K562 (cell line): ENCODE measurements around the gene AKT3. TPM values are rescaled to one million over a fixed set of nuclear protein-coding genes. Genes with fewer than 3 reads are reported as not detected.

Source experiments
- ATAC-seq: fragments of 200-7000 bp; cut with Tn5 transposase; 3 replicates; pipeline ENCODE4 v1.9.1; 2020; ENCODE audit warnings: moderate library complexity
- BruUV-seq: library from RNA; stranded (reverse); fragments of 400-500 nt; replicated peaks from 2 replicates; lab custom pipeline; 2021; lab: Mats Ljungman, UMichigan
- CTCF ChIA-PET: fragments of 300-600 bp; formaldehyde crosslinking; extraction: SDS; loops from one replicate; lab custom pipeline; 2021; ENCODE audit warnings: low intra/inter-chr PET ratio; lab: Yijun Ruan, JAX
- POLR2A ChIA-PET: fragments of 300-600, 350-650 bp; sonication (Branson Sonifier 250); formaldehyde crosslinking; extraction: SDS; loops from one replicate; lab custom pipeline; 2021; ENCODE audit warnings: antibody characterized with exemption, inconsistent platforms; lab: Yijun Ruan, JAX
- DNase-seq, 4 experiments: peaks; one replicate each; pipeline versions ENCODE4 v3.0.0 to v3.0.0-alpha.2; 2011 to 2018; ENCODE audit warnings: low spot score in 3 of 4, mixed read lengths in 3 of 4; ENCODE audit errors: extremely low read depth in 1 of 4
- FAIRE-seq: peaks from 2 replicates; lab custom pipeline; 2011; peaks lifted over from hg19 to GRCh38; lab: Jason Lieb, UNC
- H2AFZ ChIP-seq: 2 replicates; pipeline ENCODE4 v1.6.0; 2011; ENCODE audit warnings: low read depth, low read length, control low read depth, inconsistent platforms
- H3K27ac ChIP-seq: fragments of 200-600 bp; 3 replicates; pipeline ENCODE4 v1.8.0; 2011; ENCODE audit warnings: low read depth, mild to moderate bottlenecking, control low read depth, inconsistent platforms, low read length, moderate library complexity, mixed read lengths; ENCODE audit errors: extremely low read depth
- H3K27me3 ChIP-seq, 2 experiments: fragments of 300-600 bp in 1 of 2; 2 replicates in 1 of 2; 3 replicates in 1 of 2; pipeline versions ENCODE4 v1.6.0 to v1.8.0; 2011; ENCODE audit warnings: inconsistent platforms in 2 of 2, low read length in 2 of 2, mild to moderate bottlenecking in 1 of 2, mixed read lengths in 1 of 2, moderate library complexity in 1 of 2; ENCODE audit not compliant: control insufficient read depth in 2 of 2, insufficient read depth in 2 of 2
- H3K36me3 ChIP-seq: fragments of 300-600 bp; 3 replicates; pipeline ENCODE4 v1.8.0; 2011; ENCODE audit warnings: mild to moderate bottlenecking, low read length, inconsistent platforms; ENCODE audit not compliant: control insufficient read depth, insufficient read depth
- H3K4me1 ChIP-seq, 2 experiments: fragments of 200-600 bp in 1 of 2; replicated peaks in 1 of 2; 2 replicates in 1 of 2; 3 replicates in 1 of 2; pipeline versions ENCODE4 v1.5.1 to v1.8.0; 2011; ENCODE audit warnings: inconsistent platforms in 2 of 2, low read length in 2 of 2, mild to moderate bottlenecking in 1 of 2, mixed read lengths in 1 of 2, moderate library complexity in 1 of 2; ENCODE audit not compliant: control insufficient read depth in 2 of 2, insufficient read depth in 2 of 2
- H3K4me2 ChIP-seq: 2 replicates; pipeline ENCODE4 v1.6.1; 2011; ENCODE audit warnings: low read length, control low read depth, inconsistent platforms, mixed read lengths; ENCODE audit not compliant: insufficient read depth
- H3K4me3 ChIP-seq: fragments of 200-600 bp; sonication (generic), shearing (Covaris generic); 2 replicates; pipeline ENCODE4 v1.5.1; 2016; ENCODE audit warnings: control low read depth, inconsistent platforms
- H3K79me2 ChIP-seq: fragments of 200-600 bp; 3 replicates; pipeline ENCODE4 v1.8.0; 2011; ENCODE audit warnings: low read length, inconsistent platforms; ENCODE audit not compliant: control insufficient read depth, insufficient read depth
- H3K9ac ChIP-seq, 2 experiments: 2 replicates each; pipeline versions ENCODE4 v1.6.0 to v1.6.1; 2011; ENCODE audit warnings: low read depth in 2 of 2, low read length in 2 of 2, control low read depth in 1 of 2, inconsistent platforms in 1 of 2, mild to moderate bottlenecking in 1 of 2, mixed read lengths in 1 of 2; ENCODE audit not compliant: insufficient read depth in 1 of 2
- H3K9me1 ChIP-seq: one replicate; pipeline ENCODE4 v1.6.0; 2011; ENCODE audit warnings: inconsistent platforms, mild to moderate bottlenecking, low read length, moderate library complexity; ENCODE audit not compliant: control insufficient read depth, insufficient read depth
- H3K9me3 ChIP-seq: replicated peaks from 2 replicates; pipeline ENCODE4 v1.5.1; 2011; ENCODE audit warnings: low read depth, low read length, inconsistent platforms; ENCODE audit not compliant: control insufficient read depth, insufficient read depth
- H4K20me1 ChIP-seq: replicated peaks from 2 replicates; pipeline ENCODE4 v1.6.1; 2011; ENCODE audit warnings: low read length, inconsistent platforms, mixed read lengths; ENCODE audit not compliant: control insufficient read depth, insufficient read depth
- ASH1L ChIP-seq: fragments of 450-650 bp; IDR thresholded peaks from 2 replicates; pipeline ENCODE4 v1.6.1; 2018; ENCODE audit warnings: borderline replicate concordance, mild to moderate bottlenecking, low read depth; ENCODE audit not compliant: partially characterized antibody
- DNMT1 ChIP-seq: fragments of 450-650 bp; IDR thresholded peaks from 2 replicates; pipeline ENCODE4 v1.6.1; 2016; ENCODE audit warnings: antibody characterized with exemption, mild to moderate bottlenecking
- ID3 ChIP-seq, 2 experiments: fragments of 250-450 bp in 1 of 2; fragments of 450-650 bp in 1 of 2; sonication (Bioruptor Pico) in 1 of 2; IDR thresholded peaks; 2 replicates each; pipeline versions ENCODE4 v1.6.1 to v1.8.0; 2016 to 2021; ENCODE audit warnings: mild to moderate bottlenecking in 2 of 2, moderate library complexity in 2 of 2, missing compliant biosample characterization in 1 of 2, missing genetic modification characterization in 1 of 2
- ZBTB1 ChIP-seq: sonication (generic); formaldehyde crosslinking; IDR thresholded peaks from 2 replicates; pipeline ENCODE4 v1.8.1; 2023; ENCODE audit warnings: missing genetic modification reagents, low read depth, mild to moderate bottlenecking, borderline replicate concordance
- ZNF655 ChIP-seq: fragments of 250-450 bp; sonication (Bioruptor Pico); IDR thresholded peaks from 2 replicates; pipeline ENCODE4 v1.5.0; 2021
- WGBS: fragments of 100-300 bp; shearing (Covaris generic); methylation state at CpG from one replicate; pipeline ENCODE4 v1.1.6; 2016; ENCODE audit warnings: low coverage, mixed read lengths; ENCODE audit not compliant: insufficient coverage; ENCODE audit errors: missing lambda C conversion rate; 5-methylcytosine and 5-hydroxymethylcytosine counted together
- in situ Hi-C: fragments of 300-500 bp; cut with MboI; formaldehyde crosslinking; loops from 4 replicates; pipeline ENCODE4 v1.15.0; 2018; ENCODE audit warnings: inconsistent platforms, mixed read lengths
- intact Hi-C: fragments of 100-400 bp; cut with micrococcal nuclease; formaldehyde crosslinking; loops from 2 replicates; pipeline ENCODE4 v1.14.2; 2022
- polyA plus RNA-seq, 8 experiments: library from polyadenylated mRNA; depleted of rRNA in 4 of 8; stranded (reverse) in 5 of 8; unstranded in 3 of 8; fragments of >200 nt; fragmentation: Nextera tagmentation in 2 of 8; fragmentation: Illumina TruSeq in 1 of 8; extraction: Ambion mirVana in 2 of 8; extraction: Trizol in 1 of 8; gene quantifications; 2 replicates each; pipeline versions ENCODE4 v1.2.1 to v1.2.3, GENCODE V29; 2011 to 2014; ENCODE audit warnings: inconsistent platforms in 1 of 8, missing spikeins in 1 of 8
- total RNA-seq, 7 experiments: library from RNA; depleted of rRNA in 6 of 7; stranded (reverse); fragments of >200 nt in 6 of 7; fragmentation: Illumina TruSeq in 2 of 7; extraction: Trizol in 2 of 7; gene quantifications; 2 replicates each; pipeline versions ENCODE4 v1.2.1 to v1.2.3, GENCODE V29; 2011 to 2021; ENCODE audit warnings: low replicate concordance in 1 of 7
- TF ChIP-seq, protein P1 (sequence below): fragments of 250-450 bp; sonication (Bioruptor Pico); IDR thresholded peaks from 2 replicates; pipeline ENCODE4 v1.5.0; 2021; ENCODE audit warnings: mild to moderate bottlenecking, moderate library complexity
- TF ChIP-seq, protein P2 (sequence below), 2 experiments: fragments of 450-650 bp in 1 of 2; sonication (generic) in 1 of 2; formaldehyde crosslinking; conservative IDR thresholded peaks; 2 replicates each; pipeline versions ENCODE4 v1.4.0 to v1.8.1; 2020 to 2022; ENCODE audit warnings: mild to moderate bottlenecking in 1 of 2, missing genetic modification reagents in 1 of 2

AKT3 gene
- total and polyA plus RNA-seq, 9 of the 15 experiments (the other 6 are each of a cell fraction or from before 2014, with no cell fraction given), result 0.04 to 0.54 (median 0.18) TPM; not detected in 1

DNA sequence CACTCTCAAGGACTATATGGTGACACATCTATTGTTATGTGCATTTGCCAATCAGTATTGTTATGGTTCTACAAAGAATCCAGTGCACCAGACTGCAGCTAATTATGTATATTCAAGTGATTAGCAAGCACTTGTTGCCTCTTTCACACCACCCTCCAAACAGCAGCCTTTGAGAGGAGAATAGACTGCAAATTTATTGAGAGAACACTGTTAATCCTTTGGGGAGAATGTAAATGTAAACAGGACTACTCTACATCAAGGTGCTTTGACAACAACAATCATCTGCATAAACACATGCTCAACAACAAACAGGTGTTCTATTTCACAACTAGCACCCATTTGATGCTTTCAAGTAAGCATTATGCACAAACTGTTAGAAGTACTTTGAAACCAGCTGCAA is 117.4 kb downstream of the AKT3 start:
- Histone ChIP-seq H3K36me3 (no peaks in the 10 kb centered on the region), H3K4me1 (peaks cover 0 to 3% of the 10 kb centered on the region in 2 experiments; a peak in 1 of 5 replicates), H3K4me2 (no peak overlapping the region), H3K9me1 (no peaks in the 10 kb centered on the region), H3K27ac (no peak overlapping the region), H3K27me3 (no peaks in the 10 kb centered on the region), H3K9me3 (0 out of 2 replicates have a peak, but pooled peaks cover 1% of the 10 kb centered on the region), H2AFZ (no peak overlapping the region), H3K4me3 (no peak overlapping the region), H3K9ac (no peak overlapping the region), H3K79me2 (no peaks in the 10 kb centered on the region), H4K20me1 (no peaks in the 10 kb centered on the region)
- in situ Hi-C loops, result no loop called here
- CTCF ChIA-PET, result no interaction called here
- TF ChIP-seq ID3 (CRISPR knock-in tag; IDR thresholded peaks at IDR 0.05), result no peak
- TF ChIP-seq ID3 (tag; IDR thresholded peaks at IDR 0.05), result no peak
- POLR2A ChIA-PET, result interaction anchor here (1.2 kb wide), 1 partner anchor 22 kb away, joined by 3 read pairs; no protein-coding TSS in a partner anchor
- FAIRE-seq (no peak), ATAC-seq (no peak), DNase-seq (no peak)
- intact Hi-C loops, result no loop called here
- BruUV-seq, result no TSS peak

GRCh38 chr1:243731974-243732625 is 117.9 kb downstream of the AKT3 start:
- CTCF ChIA-PET, result no interaction called here
- no peak for FAIRE-seq
- TF ChIP-seq, protein P1, sequence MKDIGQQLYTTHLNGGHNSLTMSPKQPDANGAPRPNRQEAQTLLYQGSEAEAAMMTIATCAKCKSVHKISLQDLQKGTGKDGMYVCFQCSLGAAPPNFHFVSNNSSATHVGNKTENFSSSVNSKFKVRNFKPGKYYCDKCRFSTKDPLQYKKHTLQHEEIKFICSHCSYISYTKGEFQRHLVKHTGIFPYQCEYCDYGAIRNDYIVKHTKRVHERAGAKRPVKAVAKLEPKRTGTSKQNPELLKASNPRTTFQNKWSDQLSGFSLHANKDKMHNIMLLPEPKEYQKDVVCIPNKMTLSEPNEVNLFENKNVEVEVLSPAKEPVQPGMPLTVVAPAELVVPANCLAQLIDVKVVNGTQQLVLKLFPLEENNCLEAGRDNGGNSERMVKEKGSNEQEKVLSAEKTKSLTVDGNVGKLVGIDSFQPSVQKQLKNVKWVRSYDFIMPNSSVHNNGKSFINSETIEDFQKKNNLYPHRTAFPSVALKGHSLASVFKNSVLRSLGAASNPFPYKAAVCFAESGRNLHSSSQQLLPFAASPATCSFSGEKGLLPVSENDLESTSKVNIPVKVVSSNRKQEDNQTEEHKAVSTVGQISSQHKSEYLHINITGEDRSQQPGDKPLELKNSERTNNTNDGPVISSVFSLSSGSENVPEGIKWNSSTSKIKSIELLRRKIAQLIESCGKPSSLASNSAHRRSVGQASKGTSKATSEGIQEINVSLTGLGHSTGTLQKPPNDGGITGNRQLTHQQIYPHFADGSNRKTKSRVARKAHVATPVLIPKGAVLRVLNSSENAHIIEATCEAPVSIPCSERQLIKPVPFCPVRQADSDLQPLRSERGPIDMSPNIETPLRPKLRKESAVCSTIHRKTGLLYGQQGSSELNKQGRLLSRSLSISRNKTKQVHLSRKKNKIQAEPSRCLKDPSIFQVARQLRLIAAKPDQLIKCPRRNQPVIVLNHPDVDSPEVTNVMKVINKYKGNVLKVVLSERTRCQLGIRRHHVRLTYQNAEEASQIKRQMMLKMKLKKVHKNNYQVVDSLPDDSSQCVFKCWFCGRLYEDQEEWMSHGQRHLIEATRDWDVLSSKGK, result no peak
- TF ChIP-seq ZBTB1 (CRISPR knock-in tag) (no peak), ASH1L (no peak), DNMT1 (no peak), ZNF655 (CRISPR knock-in tag) (no peak)
- TF ChIP-seq, protein P2, sequence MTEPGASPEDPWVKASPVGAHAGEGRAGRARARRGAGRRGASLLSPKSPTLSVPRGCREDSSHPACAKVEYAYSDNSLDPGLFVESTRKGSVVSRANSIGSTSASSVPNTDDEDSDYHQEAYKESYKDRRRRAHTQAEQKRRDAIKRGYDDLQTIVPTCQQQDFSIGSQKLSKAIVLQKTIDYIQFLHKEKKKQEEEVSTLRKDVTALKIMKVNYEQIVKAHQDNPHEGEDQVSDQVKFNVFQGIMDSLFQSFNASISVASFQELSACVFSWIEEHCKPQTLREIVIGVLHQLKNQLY (CRISPR knock-in tag; conservative IDR thresholded peaks at IDR 0.05), result no peak

More at GRCh38 chr1:243731974-243732625, 117.9 kb downstream of the AKT3 start:
- H3K9ac ChIP-seq, result no peak overlapping the region
- H2AFZ ChIP-seq, result no peak overlapping the region
- no peaks in the 10 kb centered on the region for H3K36me3 ChIP-seq
- no peaks in the 10 kb centered on the region for H3K9me1 ChIP-seq
- no peaks in the 10 kb centered on the region for H3K27me3 ChIP-seq
- intact Hi-C loops (no loop called here), in situ Hi-C loops (no loop called here)
- DNase-seq (no peak), ATAC-seq (no peak)
- H3K9me3 ChIP-seq, result 0 out of 2 replicates have a peak, but pooled peaks cover 1% of the 10 kb centered on the region
- under 1% methylated on average over 5 of the region's 5 CpGs for WGBS
- no peaks in the 10 kb centered on the region for H4K20me1 ChIP-seq
- H3K27ac ChIP-seq, result no peak overlapping the region
- no peak overlapping the region for H3K4me2 ChIP-seq
- POLR2A ChIA-PET, result interaction anchor here (1.2 kb wide), 1 partner anchor 21 kb away, joined by 3 read pairs; no protein-coding TSS in a partner anchor
- H3K79me2 ChIP-seq, result no peaks in the 10 kb centered on the region
- no TSS peak for BruUV-seq
- H3K4me3 ChIP-seq, result no peak overlapping the region
- peaks cover 0 to 3% of the 10 kb centered on the region in 2 experiments; a peak in 1 of 5 replicates for H3K4me1 ChIP-seq
